Spleen (tissue), 7 donors: ENCODE results near the gene BPGM.

Experiments used
- CTCF ChIP-seq, 11 experiments: fragments of 200-600 bp in 7 of 11; fragments of 450-650 bp in 4 of 11; sonication (generic) in 4 of 11; IDR thresholded peaks in 8 of 11; conservative IDR thresholded peaks in 3 of 11; 1 replicate in 7 of 11; 2 replicates in 4 of 11; pipeline versions ENCODE4 v1.4.0 to v1.8.0; 2016 to 2021; ENCODE audit warnings: antibody characterized with exemption in 11 of 11, inconsistent platforms in 4 of 11, mild to moderate bottlenecking in 1 of 11
- POLR2A ChIP-seq, 3 donors: fragments of 450-650 bp; IDR thresholded peaks; one replicate each; pipeline ENCODE4 v1.5.1; 2017; ENCODE audit warnings: antibody characterized with exemption in 3 of 3, mild to moderate bottlenecking in 1 of 3
- donor health status: DM: no; HTN: no; CAD: no; lungs with moderate emphysema.
- donor health status: DM: no; HTN: no; CAD: no.
- donor health status: DM: no; HTN: no; CAD: no.

GRCh38 chr7:134660961-134661376 lies 14.3 kb downstream of the BPGM start:
- TF ChIP-seq CTCF (IDR thresholded peaks at IDR 0.05 in 8 of 11, conservative IDR thresholded peaks at IDR 0.05 in 3 of 11): no peak
- no peak for TF ChIP-seq POLR2A (IDR thresholded peaks at IDR 0.05)
